ENCODE results near the gene ACTN4.
"Not testable (repeated sequence)": the region's sequence is repeated elsewhere in the genome, so short reads cannot be mapped to it uniquely, and the experiment has no call there.

The ACTN4 gene

DNA sequence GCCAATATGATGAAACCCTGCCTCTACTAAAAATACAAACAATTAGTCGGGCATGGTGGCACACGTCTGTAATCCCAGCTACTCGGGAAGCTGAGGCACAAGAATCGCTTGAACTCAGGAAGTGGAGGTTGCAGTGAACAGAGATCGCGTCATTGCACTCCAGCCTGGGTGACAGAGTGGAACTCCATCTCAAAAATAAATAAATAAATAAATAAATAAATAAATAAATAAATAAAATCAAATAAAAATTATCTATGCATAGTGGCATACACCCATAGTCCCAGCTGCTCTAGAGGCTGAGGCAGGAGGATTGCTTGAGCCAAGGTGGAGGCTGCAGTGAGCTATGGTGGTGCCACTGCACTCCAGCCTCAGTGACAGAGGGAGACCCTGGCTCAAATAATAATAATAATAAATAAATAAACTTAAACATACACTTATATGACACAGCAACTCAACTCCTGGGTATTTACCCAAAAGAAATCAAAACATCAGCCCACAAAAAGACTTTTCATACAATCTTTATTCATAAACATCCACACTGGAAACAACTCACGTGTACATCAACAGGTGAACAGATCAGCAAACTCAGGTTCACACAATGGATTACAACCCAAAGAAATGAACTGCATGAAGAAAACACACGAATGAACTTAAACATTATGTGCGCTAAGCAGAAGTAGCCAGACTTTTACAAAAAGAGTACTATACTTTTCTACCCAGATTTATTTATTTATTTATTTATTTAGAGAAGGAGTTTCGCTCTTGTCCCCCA, 119.0 kb downstream of the ACTN4 start:
- TF ChIP-seq, protein P1, sequence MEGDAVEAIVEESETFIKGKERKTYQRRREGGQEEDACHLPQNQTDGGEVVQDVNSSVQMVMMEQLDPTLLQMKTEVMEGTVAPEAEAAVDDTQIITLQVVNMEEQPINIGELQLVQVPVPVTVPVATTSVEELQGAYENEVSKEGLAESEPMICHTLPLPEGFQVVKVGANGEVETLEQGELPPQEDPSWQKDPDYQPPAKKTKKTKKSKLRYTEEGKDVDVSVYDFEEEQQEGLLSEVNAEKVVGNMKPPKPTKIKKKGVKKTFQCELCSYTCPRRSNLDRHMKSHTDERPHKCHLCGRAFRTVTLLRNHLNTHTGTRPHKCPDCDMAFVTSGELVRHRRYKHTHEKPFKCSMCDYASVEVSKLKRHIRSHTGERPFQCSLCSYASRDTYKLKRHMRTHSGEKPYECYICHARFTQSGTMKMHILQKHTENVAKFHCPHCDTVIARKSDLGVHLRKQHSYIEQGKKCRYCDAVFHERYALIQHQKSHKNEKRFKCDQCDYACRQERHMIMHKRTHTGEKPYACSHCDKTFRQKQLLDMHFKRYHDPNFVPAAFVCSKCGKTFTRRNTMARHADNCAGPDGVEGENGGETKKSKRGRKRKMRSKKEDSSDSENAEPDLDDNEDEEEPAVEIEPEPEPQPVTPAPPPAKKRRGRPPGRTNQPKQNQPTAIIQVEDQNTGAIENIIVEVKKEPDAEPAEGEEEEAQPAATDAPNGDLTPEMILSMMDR (IDR thresholded peaks at IDR 0.05; ENCODE audit: insufficient read depth, low read length, poor library complexity, severe bottlenecking), result no peak
- Histone ChIP-seq H3K4me3 (replicated peaks; ENCODE audit: low read depth, low read length) (no peak overlapping the region), H3K27me3 (replicated peaks; ENCODE audit: control insufficient read depth, insufficient read depth, low read length) (no peaks in the 10 kb centered on the region), H3K36me3 (ENCODE audit: control insufficient read depth, insufficient read depth, low read length) (no peaks in the 10 kb centered on the region)
- DNase-seq (ENCODE audit: extremely low read depth, insufficient read length), result no peak

DNA sequence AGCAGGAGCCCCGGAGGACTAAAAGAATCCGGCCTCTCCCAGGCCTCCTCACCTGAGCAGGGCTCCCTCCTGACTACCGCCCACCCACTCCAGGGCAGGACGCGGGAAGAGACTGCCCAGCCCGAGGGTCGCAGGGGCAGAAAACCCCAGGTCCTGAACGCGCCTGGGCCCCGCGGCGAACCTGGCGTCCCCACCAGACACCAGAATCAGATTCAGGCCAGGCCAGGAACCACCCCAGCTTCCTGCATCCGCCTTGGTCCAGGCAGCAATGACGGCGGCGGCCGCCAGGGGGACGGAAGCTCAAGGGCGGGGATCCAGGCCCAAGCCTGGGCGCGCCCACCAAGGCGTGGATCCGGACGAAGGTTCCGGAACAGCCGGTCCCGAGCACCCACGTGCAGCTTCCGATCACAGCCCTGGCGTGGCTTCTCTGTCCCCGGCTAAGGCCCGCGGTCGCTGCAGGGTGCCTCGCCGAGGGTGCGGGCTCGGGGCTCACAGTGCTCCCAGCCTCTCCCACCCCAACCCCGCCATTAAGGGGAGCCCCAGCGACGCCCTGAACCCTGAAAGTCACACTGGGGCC, 122.3 kb downstream of the ACTN4 start:
- peak; percentile 88 for DNase-seq (ENCODE audit: extremely low read depth, insufficient read length)
- Histone ChIP-seq H3K27me3 (replicated peaks; ENCODE audit: control insufficient read depth, insufficient read depth, low read length) (no peaks in the 10 kb centered on the region), H3K36me3 (ENCODE audit: control insufficient read depth, insufficient read depth, low read length) (no peaks in the 10 kb centered on the region), H3K4me3 (replicated peaks; ENCODE audit: low read depth, low read length) (peak overlapping the region; percentile 39)
- TF ChIP-seq, protein P1 (IDR thresholded peaks at IDR 0.05; ENCODE audit: insufficient read depth, low read length, poor library complexity, severe bottlenecking), result peak; percentile 83

DNA sequence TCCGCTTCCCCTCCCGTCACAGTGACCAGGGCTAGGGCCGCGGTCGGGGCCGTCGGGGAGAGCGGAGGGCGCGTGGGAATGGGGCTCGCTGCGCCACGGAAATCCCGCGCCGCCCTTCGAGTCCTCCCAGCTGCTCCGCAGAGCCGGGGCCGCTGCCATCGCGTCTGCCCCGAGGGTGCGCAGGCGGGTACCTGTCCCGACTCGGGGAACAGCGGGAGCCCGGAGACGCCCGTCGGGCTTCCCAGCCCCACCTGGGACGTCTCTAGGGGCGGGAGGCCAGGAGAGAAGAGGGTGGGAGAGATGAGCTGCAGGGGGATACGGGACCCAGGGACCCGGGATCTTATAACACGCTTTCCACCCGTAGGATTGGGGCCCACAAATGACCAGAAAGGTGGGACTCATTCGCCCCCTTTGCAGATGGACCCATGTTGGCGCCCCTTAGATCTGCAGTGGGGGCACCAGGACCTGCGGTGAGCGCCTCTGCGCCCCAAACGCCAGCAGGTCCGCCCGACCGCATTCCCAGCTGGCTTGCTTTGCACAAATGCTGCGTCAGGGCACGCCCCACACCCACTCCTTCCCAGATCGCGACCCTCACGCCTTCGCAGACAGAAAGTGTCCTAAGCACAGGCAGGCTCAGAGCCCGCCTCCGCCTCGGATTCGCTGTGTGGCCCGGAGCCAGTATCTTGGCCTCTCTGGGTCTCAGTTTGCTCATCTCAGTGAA, 122.9 kb downstream of the ACTN4 start:
- H3K36me3 ChIP-seq (ENCODE audit: control insufficient read depth, insufficient read depth, low read length); H3K4me3 ChIP-seq (replicated peaks; ENCODE audit: low read depth, low read length); H3K27me3 ChIP-seq (replicated peaks; ENCODE audit: control insufficient read depth, insufficient read depth, low read length); DNase-seq (ENCODE audit: extremely low read depth, insufficient read length): not testable (repeated sequence)

DNA sequence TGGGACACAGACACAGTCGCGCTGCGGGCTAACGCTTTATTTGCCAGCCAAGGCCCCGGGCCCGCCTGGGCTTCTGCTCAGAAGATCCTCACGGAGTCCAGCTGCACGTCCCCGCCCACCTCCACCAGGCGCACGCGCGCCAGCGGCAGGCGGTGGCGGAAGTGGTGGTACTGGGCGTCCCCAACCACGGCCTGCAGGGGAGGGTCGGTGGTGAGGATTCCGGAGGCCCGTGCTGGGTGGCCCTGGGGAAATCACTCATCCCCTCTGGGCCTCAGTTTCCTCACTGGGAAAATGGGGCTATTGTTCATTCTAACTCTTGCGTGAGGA, 123.5 kb downstream of the ACTN4 start:
- H3K4me3 ChIP-seq (replicated peaks; ENCODE audit: low read depth, low read length); H3K27me3 ChIP-seq (replicated peaks; ENCODE audit: control insufficient read depth, insufficient read depth, low read length); H3K36me3 ChIP-seq (ENCODE audit: control insufficient read depth, insufficient read depth, low read length); DNase-seq (ENCODE audit: extremely low read depth, insufficient read length): not testable (repeated sequence)

DNA sequence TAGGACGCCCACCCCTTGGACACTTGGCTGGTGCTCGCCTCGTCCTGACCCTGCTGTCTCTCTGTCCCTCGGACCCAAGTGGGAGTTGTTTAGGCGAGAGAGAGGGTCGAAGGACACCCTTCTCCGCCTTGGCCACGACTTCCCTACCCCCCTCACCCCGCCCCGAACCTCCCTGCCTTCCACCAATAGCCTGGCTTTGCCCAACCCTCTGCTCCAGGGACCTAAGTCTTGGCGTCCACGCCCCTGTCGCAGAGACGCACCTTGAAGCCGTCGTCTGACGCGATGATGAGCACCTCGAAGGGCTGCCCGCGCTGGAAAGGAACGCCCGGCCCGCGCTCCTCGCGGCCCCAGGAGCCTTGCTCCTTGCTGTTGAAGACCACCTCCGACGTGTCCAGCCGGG, 124.1 kb downstream of the ACTN4 start:
- H3K27me3 ChIP-seq (replicated peaks; ENCODE audit: control insufficient read depth, insufficient read depth, low read length); H3K36me3 ChIP-seq (ENCODE audit: control insufficient read depth, insufficient read depth, low read length); H3K4me3 ChIP-seq (replicated peaks; ENCODE audit: low read depth, low read length); DNase-seq (ENCODE audit: extremely low read depth, insufficient read length): not testable (repeated sequence)

DNA sequence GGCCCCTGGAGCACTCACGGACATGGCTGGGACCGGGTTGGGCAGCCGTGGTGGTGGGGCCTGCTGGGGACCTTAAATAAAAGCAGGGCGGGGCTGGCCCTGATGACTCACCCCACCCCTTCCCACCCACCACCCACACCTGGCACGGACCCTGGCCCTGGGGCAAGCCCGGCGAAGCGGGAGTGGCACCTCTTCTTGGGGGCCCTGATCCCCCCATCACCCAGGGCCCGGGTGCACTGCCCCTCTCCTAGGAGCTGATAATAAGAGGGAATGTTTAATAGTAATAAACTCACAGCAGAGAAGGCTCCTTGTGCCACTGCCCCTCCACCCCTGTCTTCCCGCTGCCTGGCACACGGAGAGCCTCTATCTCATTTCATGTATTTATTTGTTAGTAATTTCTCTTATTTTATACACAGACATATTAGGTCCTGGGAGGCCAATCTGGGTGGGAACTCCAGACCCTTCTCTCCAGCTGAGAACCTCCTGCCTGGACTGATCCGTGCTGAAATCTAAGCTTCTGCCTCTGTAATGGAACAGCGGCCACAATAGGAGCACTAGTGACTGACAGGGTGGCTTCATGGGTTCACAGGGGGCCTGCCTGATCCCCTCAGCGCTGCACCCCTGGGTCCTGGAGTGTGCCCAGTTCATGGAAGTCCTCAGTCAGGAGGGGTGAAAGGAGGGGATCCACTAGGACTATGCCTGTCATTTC, 126.2 kb downstream of the ACTN4 start, which contains the start of gene LGALS7:
Gene LGALS7 (minus strand): TSS at position 49 of the 709 bp plus-strand sequence. CDS start 25 bp downstream, at position 24.
- TF ChIP-seq, protein P1 (IDR thresholded peaks at IDR 0.05; ENCODE audit: insufficient read depth, low read length, poor library complexity, severe bottlenecking), result no peak
- no peaks in the 10 kb centered on the region for H3K27me3 ChIP-seq (replicated peaks; ENCODE audit: control insufficient read depth, insufficient read depth, low read length)
- DNase-seq (ENCODE audit: extremely low read depth, insufficient read length), result no peak
- H3K36me3 ChIP-seq (ENCODE audit: control insufficient read depth, insufficient read depth, low read length), result no peaks in the 10 kb centered on the region
- no peak within 1 kb of the TSS for H3K4me3 ChIP-seq (replicated peaks; ENCODE audit: low read depth, low read length)

All from GM06990 (cell line).